Measurements from ENCODE around the gene UBL4B. TPM values are rescaled to one million over a fixed set of nuclear protein-coding genes. Genes with fewer than 3 reads are reported as not detected.

UBL4B gene, protein sequence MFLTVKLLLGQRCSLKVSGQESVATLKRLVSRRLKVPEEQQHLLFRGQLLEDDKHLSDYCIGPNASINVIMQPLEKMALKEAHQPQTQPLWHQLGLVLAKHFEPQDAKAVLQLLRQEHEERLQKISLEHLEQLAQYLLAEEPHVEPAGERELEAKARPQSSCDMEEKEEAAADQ
- not detected for total RNA-seq

GRCh38 chr1:110112143-110112542 is at the start of gene UBL4B:
UBL4B (plus strand) TSS chr1:110112443; CDS start chr1:110112535, 92 bp downstream.
- H3K4me1 Mint-ChIP-seq (ENCODE audit: low read depth) = no peaks in the 10 kb centered on the region
- intact Hi-C loops (cut with micrococcal nuclease) = no loop called here
- CTCF ChIA-PET = interaction anchor here (0.7 to 2.5 kb wide), 4 partner anchors 12 to 60 kb away, joined by 3 to 10 read pairs (median 4); no protein-coding TSS in a partner anchor
- DNase-seq = no peak
- no peaks in the 10 kb centered on the region for H3K9me3 Mint-ChIP-seq
- no peaks in the 10 kb centered on the region for H3K36me3 Mint-ChIP-seq
- POLR2A ChIA-PET = no interaction called here
- no peak within 1 kb of the TSS for H3K27ac Mint-ChIP-seq
- peaks cover 17% of the 10 kb centered on the region for H3K27me3 Mint-ChIP-seq
- no peak within 1 kb of the TSS for H3K4me3 Mint-ChIP-seq

- Mint-ChIP-seq H3K4me1 (ENCODE audit: low read depth) (no peaks in the 10 kb centered on the region), H3K27me3 (peaks cover 17% of the 10 kb centered on the region), H3K27ac (no peak overlapping the region), H3K4me3 (no peak overlapping the region), H3K36me3 (peaks cover 14% of the 10 kb centered on the region), H3K9me3 (no peaks in the 10 kb centered on the region)
- CTCF ChIA-PET = interaction anchor here (0.8 to 12.7 kb wide), 10 partner anchors 8 to 79 kb away, joined by 3 to 186 read pairs (median 4); partner anchors contain the start of genes AHCYL1 and STRIP1
- DNase-seq = no peak
- POLR2A ChIA-PET = interaction anchor here (0.5 kb wide), 1 partner anchor 1655 kb away, joined by 3 read pairs; no protein-coding TSS in a partner anchor
- intact Hi-C loops (cut with micrococcal nuclease) = no loop called here
Measured at GRCh38 chr1:110062612-110063011, 49.6 kb upstream of the UBL4B start.

DNA sequence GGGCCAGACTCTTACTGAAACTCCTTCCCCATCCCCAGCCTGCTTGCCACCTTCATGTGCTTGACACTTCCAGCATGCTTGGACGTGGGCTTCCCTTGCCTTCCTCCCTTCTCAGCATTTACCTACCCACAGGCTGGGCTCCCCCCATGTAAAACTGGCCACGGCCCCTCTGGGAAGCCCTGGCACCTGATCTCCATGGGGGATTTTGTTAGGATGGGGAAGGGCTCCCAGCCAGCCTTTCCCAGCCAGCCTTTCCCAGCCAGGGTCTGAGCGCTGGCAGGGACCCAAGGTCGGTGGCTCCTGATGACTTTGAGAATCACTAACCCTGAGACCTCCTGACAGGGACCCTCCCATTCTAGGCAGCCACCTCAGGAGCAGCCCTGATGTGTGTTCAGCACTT is 48.5 kb upstream of the UBL4B start:
- intact Hi-C loops (cut with micrococcal nuclease) = no loop called here
- DNase-seq = no peak
- Mint-ChIP-seq H3K9me3 (no peaks in the 10 kb centered on the region), H3K27me3 (peaks cover 27% of the 10 kb centered on the region), H3K27ac (no peak overlapping the region), H3K36me3 (peaks cover 10% of the 10 kb centered on the region), H3K4me1 (ENCODE audit: low read depth) (peaks cover 9% of the 10 kb centered on the region), H3K4me3 (no peak overlapping the region)
- ChIA-PET POLR2A (no interaction called here), CTCF (no interaction called here)

- intact Hi-C loops (cut with micrococcal nuclease) = no loop called here
- H3K36me3 Mint-ChIP-seq = peaks cover 8% of the 10 kb centered on the region
- no peaks in the 10 kb centered on the region for H3K9me3 Mint-ChIP-seq
- POLR2A ChIA-PET = no interaction called here
- no peak for DNase-seq
- peaks cover 15% of the 10 kb centered on the region for H3K4me1 Mint-ChIP-seq (ENCODE audit: low read depth)
- no peak overlapping the region for H3K4me3 Mint-ChIP-seq
- CTCF ChIA-PET = interaction anchor here (0.9 to 2.8 kb wide), 5 partner anchors 10 to 41 kb away, joined by 4 to 14 read pairs (median 4); no protein-coding TSS in a partner anchor
- no peak overlapping the region for H3K27ac Mint-ChIP-seq
- H3K27me3 Mint-ChIP-seq = peaks cover 36% of the 10 kb centered on the region
Measured at GRCh38 chr1:110064576-110065337, 47.5 kb upstream of the UBL4B start.

- POLR2A ChIA-PET = no interaction called here
- H3K4me3 Mint-ChIP-seq = no peak overlapping the region
Measured at GRCh38 chr1:110065841-110066240, 46.4 kb upstream of the UBL4B start.

DNA sequence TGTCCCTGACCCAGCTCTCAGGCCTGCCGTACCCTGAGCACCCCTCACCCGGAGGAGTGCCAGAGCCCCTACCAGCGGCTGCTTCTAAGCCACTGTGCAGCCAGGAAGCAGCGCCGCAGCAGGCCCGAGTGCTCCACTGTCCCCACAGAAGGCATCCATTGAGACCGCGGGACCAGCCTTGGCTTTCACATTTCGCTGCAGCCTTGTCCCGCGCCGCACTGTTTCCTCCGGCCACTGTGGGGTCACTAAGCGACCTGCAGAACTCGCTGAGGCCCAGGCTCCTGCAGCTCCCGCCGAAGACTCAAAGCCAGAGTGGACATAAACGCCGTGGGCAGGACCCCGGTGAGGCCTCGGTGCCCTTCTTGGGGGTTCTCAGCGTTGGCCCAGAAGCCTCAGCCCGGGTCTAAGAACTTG is 44.8 kb upstream of the UBL4B start:
- intact Hi-C loops (cut with micrococcal nuclease) = no loop called here
- CTCF ChIA-PET = interaction anchor here (1.8 to 2.8 kb wide), 2 partner anchors 8 to 39 kb away, joined by 6 to 14 read pairs; no protein-coding TSS in a partner anchor
- Mint-ChIP-seq H3K4me1 (ENCODE audit: low read depth) (peaks cover 18% of the 10 kb centered on the region), H3K9me3 (no peaks in the 10 kb centered on the region), H3K4me3 (no peak overlapping the region), H3K27me3 (peaks cover 55% of the 10 kb centered on the region), H3K36me3 (no peaks in the 10 kb centered on the region), H3K27ac (no peak overlapping the region)
- DNase-seq = no peak
- POLR2A ChIA-PET = no interaction called here

More at GRCh38 chr1:110065841-110066240, 46.4 kb upstream of the UBL4B start:
- H3K27me3 Mint-ChIP-seq = peaks cover 40% of the 10 kb centered on the region
- peaks cover 5% of the 10 kb centered on the region for H3K36me3 Mint-ChIP-seq
- no peak overlapping the region for H3K27ac Mint-ChIP-seq
- no peaks in the 10 kb centered on the region for H3K9me3 Mint-ChIP-seq
- DNase-seq = no peak
- peaks cover 18% of the 10 kb centered on the region for H3K4me1 Mint-ChIP-seq (ENCODE audit: low read depth)
- intact Hi-C loops (cut with micrococcal nuclease) = no loop called here
- CTCF ChIA-PET = interaction anchor here (0.9 to 2.8 kb wide), 7 partner anchors 11 to 436 kb away, joined by 3 to 14 read pairs (median 4); no protein-coding TSS in a partner anchor

- ChIA-PET CTCF (interaction anchor here (1.3 to 1.8 kb wide), 2 partner anchors 8 to 20 kb away, joined by 3 to 6 read pairs; no protein-coding TSS in a partner anchor), POLR2A (interaction anchor here (0.5 kb wide), 1 partner anchor 284 kb away, joined by 5 read pairs; no protein-coding TSS in a partner anchor)
- peaks cover 60% of the 10 kb centered on the region for H3K27me3 Mint-ChIP-seq
- no peak for DNase-seq
- intact Hi-C loops (cut with micrococcal nuclease) = loop anchor here (2.0 kb wide), 1 partner anchor 15 kb away; no protein-coding TSS in a partner anchor
- no peaks in the 10 kb centered on the region for H3K36me3 Mint-ChIP-seq
- H3K9me3 Mint-ChIP-seq = no peaks in the 10 kb centered on the region
- no peak overlapping the region for H3K27ac Mint-ChIP-seq
- H3K4me1 Mint-ChIP-seq (ENCODE audit: low read depth) = peaks cover 18% of the 10 kb centered on the region
- H3K4me3 Mint-ChIP-seq = peak overlapping the region; percentile 13
Measured at GRCh38 chr1:110067893-110068645, 44.2 kb upstream of the UBL4B start.

DNA sequence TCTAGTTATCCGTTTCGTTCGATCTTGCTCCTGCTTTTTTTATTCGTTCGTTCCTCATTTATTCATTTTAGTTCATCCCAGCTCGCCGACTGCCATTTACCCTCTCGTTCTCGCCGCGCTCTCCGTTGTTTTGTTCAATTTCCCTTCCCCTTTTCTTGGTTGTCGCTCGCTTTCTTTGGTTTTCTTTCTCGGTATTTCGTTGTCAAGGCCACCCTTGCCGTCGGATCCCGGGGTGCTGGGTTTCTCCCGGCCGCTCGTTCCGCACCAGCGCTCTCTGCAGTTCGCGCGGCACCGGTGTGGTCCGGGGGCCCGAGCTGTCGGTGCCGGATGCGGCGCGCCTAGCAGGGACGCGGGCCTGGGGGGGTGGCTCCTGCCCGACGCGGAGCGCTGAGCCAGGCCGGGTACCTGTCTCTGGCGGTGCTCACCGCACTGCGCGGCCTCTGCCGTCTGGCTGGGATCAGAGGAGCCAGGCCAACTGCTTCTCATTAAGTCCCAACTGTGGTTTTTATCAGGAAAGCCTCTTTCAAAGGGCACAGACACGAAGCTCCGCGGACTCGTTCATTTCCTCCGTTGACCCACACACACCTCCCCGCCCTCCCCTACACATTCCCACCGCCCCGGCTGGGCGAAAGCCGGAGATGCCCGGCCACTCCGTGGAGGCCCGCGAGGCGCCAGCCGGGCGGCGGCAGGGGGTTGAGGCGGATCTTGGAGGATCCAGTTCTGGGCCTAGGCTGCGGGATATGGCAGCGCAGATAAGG is 43.4 kb upstream of the UBL4B start:
- Mint-ChIP-seq H3K36me3 (no peaks in the 10 kb centered on the region), H3K9me3 (no peaks in the 10 kb centered on the region), H3K4me1 (ENCODE audit: low read depth) (peaks cover 18% of the 10 kb centered on the region), H3K27ac (no peak overlapping the region), H3K4me3 (peak overlapping the region; percentile 13), H3K27me3 (peaks cover 62% of the 10 kb centered on the region)
- peak; percentile 32 for DNase-seq
- intact Hi-C loops (cut with micrococcal nuclease) = loop anchor here (2.0 kb wide), 1 partner anchor 14 kb away; no protein-coding TSS in a partner anchor
- POLR2A ChIA-PET = interaction anchor here (0.5 kb wide), 1 partner anchor 283 kb away, joined by 5 read pairs; no protein-coding TSS in a partner anchor
- CTCF ChIA-PET = interaction anchor here (1.1 to 1.8 kb wide), 3 partner anchors 9 to 37 kb away, joined by 3 to 6 read pairs (median 5); no protein-coding TSS in a partner anchor

DNA sequence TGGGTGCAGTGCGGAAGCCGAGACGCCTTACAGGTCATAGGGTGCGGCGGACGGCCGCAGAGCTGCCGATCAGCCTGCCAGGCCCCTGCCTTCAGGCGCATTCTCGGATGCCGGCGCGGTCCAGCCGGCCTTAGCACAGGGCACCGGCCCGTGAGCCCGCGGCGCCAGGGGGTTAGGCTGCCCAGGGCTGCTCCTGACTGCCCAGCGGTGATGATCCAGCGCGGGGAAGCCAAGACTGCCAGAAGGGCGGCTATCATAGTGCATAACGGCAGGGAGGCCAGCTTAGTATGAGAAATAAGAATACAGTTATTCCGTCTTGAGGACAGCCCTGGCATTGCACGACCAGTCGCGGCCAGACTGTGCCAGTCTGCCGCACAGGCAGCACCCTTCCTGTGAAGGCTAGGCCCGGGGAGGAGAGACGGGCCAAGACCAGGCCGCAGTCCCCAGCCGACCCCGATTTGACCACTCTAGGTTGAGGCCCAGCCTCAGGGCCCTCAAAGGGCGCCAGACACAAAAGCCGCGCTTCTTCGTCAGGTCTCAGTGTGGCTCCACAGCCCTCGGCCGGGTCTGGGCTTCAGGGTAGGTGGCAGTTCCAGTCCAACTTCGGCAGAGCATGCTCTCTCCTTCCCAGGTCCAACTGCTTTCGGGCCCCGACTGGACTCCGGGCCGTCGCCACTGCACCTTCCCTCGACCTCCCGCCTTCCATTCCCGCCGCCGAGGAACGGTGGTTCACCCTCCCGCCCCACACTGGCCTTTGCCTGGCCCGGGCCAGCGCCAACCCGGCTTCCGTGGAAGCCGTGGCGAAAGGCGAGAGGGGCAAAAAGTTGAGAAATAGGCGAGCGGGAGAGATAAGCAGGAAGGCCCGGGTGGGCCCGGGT is 42.6 kb upstream of the UBL4B start:
- H3K4me3 Mint-ChIP-seq = no peak overlapping the region

DNA sequence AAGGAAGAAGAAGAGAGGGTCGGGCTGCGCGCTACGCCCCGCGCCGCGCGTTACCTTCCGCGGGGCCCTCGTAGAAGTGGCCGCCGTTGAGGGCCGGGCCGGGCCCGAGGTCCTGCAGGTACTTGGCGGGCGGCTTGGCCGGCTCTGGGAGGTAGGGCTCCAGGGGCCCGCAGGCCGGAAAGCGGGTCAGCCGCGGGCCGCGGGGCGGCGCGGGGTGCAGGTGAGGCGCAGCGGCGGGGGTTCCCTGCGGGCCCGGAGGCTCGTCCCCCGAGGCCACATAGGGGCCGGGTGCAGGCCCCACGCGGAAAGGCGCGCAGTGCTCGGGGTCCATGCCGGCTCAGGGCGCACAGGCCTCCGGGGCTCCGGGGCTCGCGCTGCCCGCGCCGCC is 42.0 kb upstream of the UBL4B start:
- H3K27me3 Mint-ChIP-seq = peaks cover 70% of the 10 kb centered on the region
- ChIA-PET CTCF (interaction anchor here (4.1 kb wide), 1 partner anchor 10 kb away, joined by 24 read pairs; no protein-coding TSS in a partner anchor), POLR2A (no interaction called here)
- H3K4me3 Mint-ChIP-seq = no peak overlapping the region
- DNase-seq = no peak
- intact Hi-C loops (cut with micrococcal nuclease) = no loop called here
- H3K9me3 Mint-ChIP-seq = no peaks in the 10 kb centered on the region
- H3K27ac Mint-ChIP-seq = no peak overlapping the region
- no peaks in the 10 kb centered on the region for H3K36me3 Mint-ChIP-seq
- peaks cover 18% of the 10 kb centered on the region for H3K4me1 Mint-ChIP-seq (ENCODE audit: low read depth)

More for the DNA sequence above, 42.6 kb upstream of the UBL4B start:
- POLR2A ChIA-PET = no interaction called here
- peaks cover 18% of the 10 kb centered on the region for H3K4me1 Mint-ChIP-seq (ENCODE audit: low read depth)
- intact Hi-C loops (cut with micrococcal nuclease) = loop anchor here (2.0 kb wide), 1 partner anchor 13 kb away; no protein-coding TSS in a partner anchor
- H3K9me3 Mint-ChIP-seq = no peaks in the 10 kb centered on the region
- no peak overlapping the region for H3K27ac Mint-ChIP-seq
- no peak for DNase-seq
- H3K36me3 Mint-ChIP-seq = no peaks in the 10 kb centered on the region
- CTCF ChIA-PET = interaction anchor here (1.1 to 1.8 kb wide), 3 partner anchors 10 to 36 kb away, joined by 3 to 6 read pairs (median 5); no protein-coding TSS in a partner anchor
- peaks cover 67% of the 10 kb centered on the region for H3K27me3 Mint-ChIP-seq
